ENCODE results near the gene RYR2.

RYR2 gene

DNA sequence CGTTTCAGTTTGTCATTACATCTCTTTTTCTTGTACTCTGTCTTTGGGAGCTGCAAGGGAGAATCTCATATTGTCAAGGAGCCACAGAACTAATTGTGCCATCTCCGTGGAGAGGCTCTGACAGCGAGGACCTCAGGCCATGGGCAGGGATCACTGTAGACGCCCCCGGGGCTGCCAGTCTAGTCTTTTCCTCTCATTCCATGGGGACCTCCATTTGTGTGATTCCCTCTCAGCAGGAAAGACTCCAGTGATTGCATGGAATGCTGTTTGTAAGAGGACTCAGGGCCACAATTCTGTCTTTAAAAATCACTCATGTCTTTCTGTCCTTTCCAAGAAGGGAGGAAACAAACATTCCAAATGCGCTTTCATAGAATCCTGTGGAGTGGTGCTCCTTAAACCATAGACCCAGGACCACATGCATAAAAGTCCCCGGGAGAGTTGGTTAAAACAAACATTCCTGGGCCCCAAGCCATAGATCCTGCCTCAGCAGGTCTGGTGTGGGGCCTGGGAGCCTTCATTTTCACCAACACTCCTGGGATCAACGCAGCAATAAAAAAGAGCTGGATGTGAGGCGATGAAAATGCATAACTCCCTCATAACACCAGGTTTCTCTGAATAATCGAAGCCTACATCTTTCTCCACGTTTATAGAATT lies 744.2 kb downstream of the RYR2 start:
- Histone ChIP-seq H3K27me3 (ENCODE audit: control insufficient read depth, insufficient read depth, low read length) (no peaks in the 10 kb centered on the region), H3K4me1 (no peaks in the 10 kb centered on the region), H3K4me3 (ENCODE audit: low read depth, low read length) (no peak overlapping the region), H3K36me3 (ENCODE audit: control insufficient read depth, insufficient read depth, low read length) (no peaks in the 10 kb centered on the region), H3K79me2 (no peaks in the 10 kb centered on the region), H3K4me2 (ENCODE audit: low read length) (no peak overlapping the region), H2AFZ (no peak overlapping the region), H3K27ac (no peak overlapping the region), H3K9ac (no peak overlapping the region), H3K9me3 (ENCODE audit: control insufficient read depth, low read length) (no peaks in the 10 kb centered on the region)
- TF ChIP-seq, protein P1, sequence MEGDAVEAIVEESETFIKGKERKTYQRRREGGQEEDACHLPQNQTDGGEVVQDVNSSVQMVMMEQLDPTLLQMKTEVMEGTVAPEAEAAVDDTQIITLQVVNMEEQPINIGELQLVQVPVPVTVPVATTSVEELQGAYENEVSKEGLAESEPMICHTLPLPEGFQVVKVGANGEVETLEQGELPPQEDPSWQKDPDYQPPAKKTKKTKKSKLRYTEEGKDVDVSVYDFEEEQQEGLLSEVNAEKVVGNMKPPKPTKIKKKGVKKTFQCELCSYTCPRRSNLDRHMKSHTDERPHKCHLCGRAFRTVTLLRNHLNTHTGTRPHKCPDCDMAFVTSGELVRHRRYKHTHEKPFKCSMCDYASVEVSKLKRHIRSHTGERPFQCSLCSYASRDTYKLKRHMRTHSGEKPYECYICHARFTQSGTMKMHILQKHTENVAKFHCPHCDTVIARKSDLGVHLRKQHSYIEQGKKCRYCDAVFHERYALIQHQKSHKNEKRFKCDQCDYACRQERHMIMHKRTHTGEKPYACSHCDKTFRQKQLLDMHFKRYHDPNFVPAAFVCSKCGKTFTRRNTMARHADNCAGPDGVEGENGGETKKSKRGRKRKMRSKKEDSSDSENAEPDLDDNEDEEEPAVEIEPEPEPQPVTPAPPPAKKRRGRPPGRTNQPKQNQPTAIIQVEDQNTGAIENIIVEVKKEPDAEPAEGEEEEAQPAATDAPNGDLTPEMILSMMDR (IDR thresholded peaks at IDR 0.05): no peak

DNA sequence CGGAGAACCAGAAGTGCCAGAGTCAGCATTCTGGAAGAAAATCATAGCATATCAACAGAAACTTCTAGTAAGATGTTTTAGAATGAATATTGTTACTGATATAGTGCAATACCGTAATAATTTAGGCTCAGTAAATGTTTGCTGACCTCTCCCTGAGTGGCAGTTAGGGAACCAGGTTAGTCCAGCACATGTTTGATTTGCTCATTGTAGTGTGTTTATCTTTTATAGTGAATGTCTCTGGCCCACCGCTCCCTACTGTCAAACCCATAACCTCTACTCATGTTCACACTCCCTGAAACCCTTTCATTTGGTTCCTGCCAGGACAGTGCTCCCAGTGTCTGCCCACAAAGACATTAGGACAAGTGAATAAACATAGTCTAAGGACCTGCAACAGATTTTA lies 746.1 kb downstream of the RYR2 start:
- Histone ChIP-seq H2AFZ (no peak overlapping the region), H3K4me3 (ENCODE audit: low read depth, low read length) (no peak overlapping the region), H3K27me3 (ENCODE audit: control insufficient read depth, insufficient read depth, low read length) (no peaks in the 10 kb centered on the region), H3K9me3 (ENCODE audit: control insufficient read depth, low read length) (no peaks in the 10 kb centered on the region), H3K36me3 (ENCODE audit: control insufficient read depth, insufficient read depth, low read length) (no peaks in the 10 kb centered on the region), H3K9ac (no peak overlapping the region), H3K27ac (no peak overlapping the region), H3K4me2 (ENCODE audit: low read length) (no peak overlapping the region), H3K79me2 (no peaks in the 10 kb centered on the region), H3K4me1 (no peaks in the 10 kb centered on the region)
- TF ChIP-seq, protein P1 (IDR thresholded peaks at IDR 0.05): no peak

DNA sequence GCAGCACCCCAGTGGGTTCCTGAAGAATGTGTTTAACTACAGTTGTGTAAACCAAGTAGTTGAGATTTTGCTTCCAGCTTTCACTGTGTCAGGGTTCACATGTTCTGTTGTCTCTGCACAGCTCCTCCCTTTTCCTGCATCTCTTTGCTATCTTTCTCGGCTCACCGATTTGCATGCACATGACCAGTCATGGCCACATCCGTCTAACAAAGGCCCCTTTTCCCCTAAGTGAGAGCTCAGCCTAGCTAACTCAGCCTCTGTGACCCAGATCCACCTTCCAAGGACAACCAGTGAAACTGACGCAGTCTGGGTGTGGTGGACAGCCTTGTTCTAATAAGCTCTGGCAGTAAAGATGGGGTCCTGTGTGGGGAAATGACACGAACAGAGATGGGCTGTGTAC lies 747.6 kb downstream of the RYR2 start:
- no peak overlapping the region for H3K27ac ChIP-seq
- H3K27me3 ChIP-seq (ENCODE audit: control insufficient read depth, insufficient read depth, low read length): no peaks in the 10 kb centered on the region
- H3K36me3 ChIP-seq (ENCODE audit: control insufficient read depth, insufficient read depth, low read length): no peaks in the 10 kb centered on the region
- no peaks in the 10 kb centered on the region for H3K9me3 ChIP-seq (ENCODE audit: control insufficient read depth, low read length)
- H3K4me3 ChIP-seq (ENCODE audit: low read depth, low read length): no peak overlapping the region
- H2AFZ ChIP-seq: no peak overlapping the region
- no peak overlapping the region for H3K9ac ChIP-seq
- TF ChIP-seq, protein P1 (IDR thresholded peaks at IDR 0.05): no peak
- no peaks in the 10 kb centered on the region for H3K4me1 ChIP-seq
- H3K4me2 ChIP-seq (ENCODE audit: low read length): no peak overlapping the region
- H3K79me2 ChIP-seq: no peaks in the 10 kb centered on the region

DNA sequence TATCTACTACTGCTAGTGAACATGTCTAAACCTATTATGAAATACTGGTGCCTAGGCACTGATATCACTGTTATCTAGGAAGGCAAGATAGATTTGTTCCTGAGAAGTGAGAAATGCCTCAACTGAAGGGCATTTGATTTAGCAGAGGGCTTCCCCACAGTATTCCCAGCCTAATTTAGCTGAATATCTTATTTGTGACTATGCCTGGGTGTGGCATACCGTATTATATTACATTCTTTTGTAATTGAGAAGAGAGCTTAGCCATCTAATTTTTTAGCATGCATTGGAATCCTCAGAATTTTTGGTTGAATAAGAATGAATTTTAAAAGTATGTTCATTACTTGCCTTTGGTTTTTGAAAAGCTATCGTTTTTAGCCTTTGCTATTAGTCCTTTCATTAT lies 749.6 kb downstream of the RYR2 start:
- no peak overlapping the region for H3K4me2 ChIP-seq (ENCODE audit: low read length)
- H3K4me3 ChIP-seq (ENCODE audit: low read depth, low read length): no peak overlapping the region
- H3K9ac ChIP-seq: no peak overlapping the region
- no peak overlapping the region for H3K27ac ChIP-seq
- H2AFZ ChIP-seq: no peak overlapping the region
- H3K4me1 ChIP-seq: no peaks in the 10 kb centered on the region
- no peaks in the 10 kb centered on the region for H3K36me3 ChIP-seq (ENCODE audit: control insufficient read depth, insufficient read depth, low read length)
- H3K27me3 ChIP-seq (ENCODE audit: control insufficient read depth, insufficient read depth, low read length): no peaks in the 10 kb centered on the region
- H3K79me2 ChIP-seq: no peaks in the 10 kb centered on the region
- TF ChIP-seq, protein P1 (IDR thresholded peaks at IDR 0.05): no peak
- H3K9me3 ChIP-seq (ENCODE audit: control insufficient read depth, low read length): no peaks in the 10 kb centered on the region

DNA sequence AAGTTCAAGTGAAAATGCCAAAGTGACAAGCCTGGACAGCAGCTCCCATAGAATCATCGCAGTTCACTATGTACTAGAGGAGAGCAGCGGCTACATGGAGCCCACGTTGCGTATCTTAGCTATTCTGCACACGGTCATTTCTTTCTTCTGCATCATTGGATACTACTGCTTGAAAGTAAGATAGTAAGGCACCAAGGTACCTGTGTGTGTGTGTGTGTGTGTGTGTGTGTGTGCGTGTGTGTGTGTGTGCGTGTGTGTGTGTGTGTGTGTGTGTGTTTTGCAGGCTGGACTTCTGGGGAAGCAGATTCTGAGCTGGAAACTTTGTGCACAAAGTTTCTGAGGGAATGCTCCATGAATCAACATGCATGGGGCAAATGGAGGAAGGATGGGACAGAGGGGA lies 750.2 kb downstream of the RYR2 start:
- Histone ChIP-seq H3K4me3 (ENCODE audit: low read depth, low read length) (no peak overlapping the region), H2AFZ (no peak overlapping the region), H3K27ac (no peak overlapping the region), H3K27me3 (ENCODE audit: control insufficient read depth, insufficient read depth, low read length) (no peaks in the 10 kb centered on the region), H3K9me3 (ENCODE audit: control insufficient read depth, low read length) (no peaks in the 10 kb centered on the region), H3K4me1 (no peaks in the 10 kb centered on the region), H3K36me3 (ENCODE audit: control insufficient read depth, insufficient read depth, low read length) (no peaks in the 10 kb centered on the region), H3K79me2 (no peaks in the 10 kb centered on the region), H3K4me2 (ENCODE audit: low read length) (no peak overlapping the region), H3K9ac (no peak overlapping the region)
- TF ChIP-seq, protein P1 (IDR thresholded peaks at IDR 0.05): no peak
